Uterus (tissue), 2 donors: ENCODE data around the gene KCND3.

Source experiments
- POLR2A ChIP-seq, 2 donors: fragments of 450-650 bp; IDR thresholded peaks; one replicate each; pipeline ENCODE4 v1.6.1; 2016; ENCODE audit warnings: antibody characterized with exemption in 2 of 2, mild to moderate bottlenecking in 1 of 2, moderate library complexity in 1 of 2
- TF ChIP-seq, protein P1 (sequence below), 4 experiments: fragments of 200-600 bp in 2 of 4; fragments of 450-650 bp in 2 of 4; sonication (generic) in 2 of 4; IDR thresholded peaks; one replicate each; pipeline ENCODE4 v1.5.1; 2016 to 2019; ENCODE audit warnings: antibody characterized with exemption in 4 of 4, mild to moderate bottlenecking in 2 of 4, moderate library complexity in 1 of 4

DNA sequence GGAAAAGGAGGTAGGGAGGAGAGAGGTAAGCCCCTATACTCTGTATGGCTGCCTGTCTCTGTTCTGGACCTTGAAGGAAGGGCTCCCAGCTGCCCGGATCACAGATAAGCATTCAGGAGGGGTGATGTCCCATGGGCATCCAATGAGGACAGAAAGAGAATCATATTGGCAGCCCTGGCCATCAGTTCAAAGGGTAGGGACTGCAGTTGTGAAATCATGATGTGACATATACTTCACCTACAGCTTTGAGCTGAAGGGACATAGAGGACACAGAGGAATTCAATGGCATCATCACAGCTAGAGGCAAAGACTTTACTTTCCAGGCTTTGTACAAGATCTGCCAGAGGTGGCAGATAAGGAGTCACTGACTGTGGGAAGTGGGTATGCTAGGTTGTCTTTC, 212.2 kb downstream of the KCND3 start:
- TF ChIP-seq POLR2A (IDR thresholded peaks at IDR 0.05) = no peak
- TF ChIP-seq, protein P1, sequence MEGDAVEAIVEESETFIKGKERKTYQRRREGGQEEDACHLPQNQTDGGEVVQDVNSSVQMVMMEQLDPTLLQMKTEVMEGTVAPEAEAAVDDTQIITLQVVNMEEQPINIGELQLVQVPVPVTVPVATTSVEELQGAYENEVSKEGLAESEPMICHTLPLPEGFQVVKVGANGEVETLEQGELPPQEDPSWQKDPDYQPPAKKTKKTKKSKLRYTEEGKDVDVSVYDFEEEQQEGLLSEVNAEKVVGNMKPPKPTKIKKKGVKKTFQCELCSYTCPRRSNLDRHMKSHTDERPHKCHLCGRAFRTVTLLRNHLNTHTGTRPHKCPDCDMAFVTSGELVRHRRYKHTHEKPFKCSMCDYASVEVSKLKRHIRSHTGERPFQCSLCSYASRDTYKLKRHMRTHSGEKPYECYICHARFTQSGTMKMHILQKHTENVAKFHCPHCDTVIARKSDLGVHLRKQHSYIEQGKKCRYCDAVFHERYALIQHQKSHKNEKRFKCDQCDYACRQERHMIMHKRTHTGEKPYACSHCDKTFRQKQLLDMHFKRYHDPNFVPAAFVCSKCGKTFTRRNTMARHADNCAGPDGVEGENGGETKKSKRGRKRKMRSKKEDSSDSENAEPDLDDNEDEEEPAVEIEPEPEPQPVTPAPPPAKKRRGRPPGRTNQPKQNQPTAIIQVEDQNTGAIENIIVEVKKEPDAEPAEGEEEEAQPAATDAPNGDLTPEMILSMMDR (IDR thresholded peaks at IDR 0.05) = no peak
